Muscle of arm (tissue), 12 donors: ENCODE results near the gene PRKAR2B. TPM values are rescaled to one million over a fixed set of nuclear protein-coding genes. Genes with fewer than 3 reads are reported as not detected.

Experiments used
- polyA plus RNA-seq, 12 donors: library from polyadenylated mRNA; unstranded; fragments of 120-200 nt; gene quantifications; one replicate each; pipeline ENCODE4 v1.2.1, GENCODE V29; 2013; ENCODE audit not compliant: insufficient read length in 12 of 12

The PRKAR2B gene
- polyA plus RNA-seq, 12 donors = 4.6 to 11.4 (median 5.6) TPM; not detected in 1

Other genes starting within 250 kb of the PRKAR2B start
- gene PIK3CG, start 179.4 kb upstream of the PRKAR2B start, polyA plus RNA-seq = 10 to 100 TPM in 1 of 12 donors, 1 to 10 TPM in 10, not detected in 1; 2.1 to 10.4 (median 3.1) TPM
- 100 to 1,000 TPM in 1 of 12 donors, 10 to 100 TPM in 10, not detected in 1; 54.5 to 111 (median 70.4) TPM for gene HBP1, start 124.3 kb downstream of the PRKAR2B start, polyA plus RNA-seq